ENCODE data around the gene ABHD14A. TPM values are rescaled to one million over a fixed set of nuclear protein-coding genes. Genes with fewer than 3 reads are reported as not detected.

Gene ABHD14A
- total RNA-seq, 1 experiment from 2014 or later = 6.5 TPM

DNA sequence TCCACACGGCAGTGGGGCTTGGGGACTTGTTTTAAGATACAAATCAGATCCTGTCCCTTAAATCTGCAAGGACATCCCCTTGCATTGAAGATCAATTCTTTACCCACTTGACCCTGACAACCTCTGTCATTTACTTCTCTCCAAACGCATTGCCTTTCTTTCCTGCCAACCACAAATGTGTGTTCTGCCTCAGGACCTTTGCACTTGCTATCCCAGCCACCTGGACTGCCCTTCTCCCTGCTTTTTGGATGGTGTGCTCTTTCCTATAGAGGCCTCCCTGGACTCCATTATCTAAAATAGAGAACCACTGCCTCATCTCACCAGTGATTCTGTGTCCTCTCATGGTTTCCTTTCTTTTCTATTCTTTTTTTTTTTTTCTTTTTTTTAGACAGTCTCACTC, 22.3 kb downstream of the ABHD14A start:
- no peak for DNase-seq
- peaks cover 32% of the 10 kb centered on the region for H3K36me3 ChIP-seq
- H3K27me3 ChIP-seq = no peaks in the 10 kb centered on the region
- H3K4me3 ChIP-seq = no peak overlapping the region
- no peaks in the 10 kb centered on the region for H3K9me3 ChIP-seq

DNA sequence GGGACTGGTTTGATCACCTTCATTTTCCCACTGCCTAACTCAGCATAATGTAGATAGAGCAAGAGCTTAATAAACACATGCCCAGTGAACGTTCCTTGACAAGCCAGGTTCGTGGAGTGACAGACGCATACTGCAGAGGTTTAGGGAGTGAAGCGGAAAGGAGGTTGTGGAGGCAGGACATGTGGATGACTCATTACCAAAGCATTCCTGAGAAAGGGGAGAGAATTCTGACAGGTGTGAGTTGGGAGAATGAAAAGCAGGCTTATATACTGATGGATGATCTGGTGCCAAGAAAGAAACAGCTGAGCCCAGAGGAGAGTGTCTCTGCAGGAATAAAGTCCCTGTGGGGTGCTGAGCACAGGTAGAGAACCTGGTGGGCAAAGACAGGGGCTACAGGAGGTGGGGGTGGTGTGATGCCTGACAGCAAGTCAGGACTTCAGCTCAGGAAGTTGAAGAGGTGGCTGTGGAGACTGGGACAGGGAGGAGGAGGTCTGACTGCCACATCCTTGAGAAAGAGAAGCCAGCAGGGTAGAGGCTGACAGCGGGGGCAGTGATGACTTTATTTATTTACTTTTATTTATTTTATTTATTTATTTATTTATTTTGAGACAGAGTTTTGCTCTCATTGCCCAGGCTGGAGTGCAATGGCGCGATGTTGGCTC, 23.2 kb downstream of the ABHD14A start:
- Histone ChIP-seq H3K9me3 (no peaks in the 10 kb centered on the region), H3K36me3 (peaks cover 23% of the 10 kb centered on the region), H3K4me3 (no peak overlapping the region), H3K27me3 (no peaks in the 10 kb centered on the region)
- DNase-seq = no peak

DNA sequence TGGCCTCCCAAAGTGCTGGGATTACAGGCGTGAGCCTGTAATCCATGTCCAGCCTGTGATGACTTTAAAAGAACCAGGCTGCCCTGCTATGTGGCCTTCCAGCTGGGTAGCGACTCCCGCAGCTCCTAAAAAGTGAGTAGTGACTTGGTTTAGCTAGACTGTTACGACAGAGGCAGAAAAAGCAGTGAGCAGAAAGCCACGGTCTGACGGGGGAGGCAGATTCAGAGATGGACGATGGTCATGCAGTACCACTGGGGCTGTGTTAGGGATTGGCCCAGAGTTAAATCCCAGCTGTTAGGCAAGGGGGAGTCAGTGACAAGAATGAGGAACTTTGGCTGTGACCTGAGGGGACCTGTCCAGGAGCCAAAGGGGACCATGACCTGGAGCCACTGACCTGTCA, 23.9 kb downstream of the ABHD14A start:
- Histone ChIP-seq H3K9me3 (no peaks in the 10 kb centered on the region), H3K27me3 (no peaks in the 10 kb centered on the region), H3K36me3 (peaks cover 18% of the 10 kb centered on the region), H3K4me3 (no peak overlapping the region)
- DNase-seq = no peak

DNA sequence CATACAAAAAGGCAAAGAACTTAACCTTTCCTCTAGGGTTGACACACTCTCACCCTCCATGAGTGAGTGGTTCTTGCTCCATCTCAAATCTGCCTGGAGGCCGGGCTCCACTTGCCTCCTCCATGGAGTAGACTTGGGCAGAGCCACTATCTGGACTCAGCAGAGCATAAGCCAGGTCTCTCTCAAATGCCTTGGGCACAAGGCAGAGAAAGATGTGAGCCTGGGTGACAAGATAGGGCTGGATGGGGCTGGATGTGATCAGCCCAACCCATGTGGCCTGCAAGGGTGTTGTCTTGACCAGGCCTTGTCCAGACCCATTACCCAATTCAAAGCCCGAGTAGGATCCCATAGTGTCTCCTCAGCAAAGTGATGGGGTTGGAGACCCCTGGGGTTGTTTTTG, 25.0 kb downstream of the ABHD14A start:
- Histone ChIP-seq H3K4me3 (no peak overlapping the region), H3K27me3 (no peaks in the 10 kb centered on the region), H3K9me3 (no peaks in the 10 kb centered on the region), H3K36me3 (peaks cover 7% of the 10 kb centered on the region)
- no peak for DNase-seq

DNA sequence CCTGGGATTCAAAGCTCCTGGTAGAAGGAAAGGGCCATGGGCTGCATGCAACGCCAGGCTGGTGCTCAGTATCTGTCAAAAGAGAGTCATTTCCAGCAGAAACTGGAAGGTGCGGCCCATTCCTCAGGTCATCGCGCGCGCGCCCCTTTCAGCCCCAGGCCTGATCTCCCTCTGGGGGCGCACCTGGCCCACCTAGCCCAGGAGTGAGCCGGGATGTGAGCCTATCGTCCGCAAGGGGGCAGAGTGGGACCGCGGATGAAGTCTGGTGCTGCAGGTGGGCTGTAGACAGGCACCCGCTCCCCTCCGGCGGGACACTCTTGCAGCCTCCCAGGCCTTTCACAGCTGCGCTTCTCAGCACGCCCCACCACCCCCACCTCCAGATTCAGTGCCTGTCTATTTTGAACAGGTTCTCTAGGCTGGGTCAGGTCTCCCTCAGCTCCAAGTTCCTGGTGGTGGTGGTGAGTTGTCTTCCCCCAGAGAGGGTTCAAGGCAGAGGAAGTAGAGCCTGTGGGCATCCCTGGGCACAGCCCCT, 26.6 kb downstream of the ABHD14A start:
- Histone ChIP-seq H3K9me3 (no peaks in the 10 kb centered on the region), H3K4me3 (no peak overlapping the region), H3K36me3 (no peaks in the 10 kb centered on the region), H3K27me3 (no peaks in the 10 kb centered on the region)
- DNase-seq = peak; percentile 49

DNA sequence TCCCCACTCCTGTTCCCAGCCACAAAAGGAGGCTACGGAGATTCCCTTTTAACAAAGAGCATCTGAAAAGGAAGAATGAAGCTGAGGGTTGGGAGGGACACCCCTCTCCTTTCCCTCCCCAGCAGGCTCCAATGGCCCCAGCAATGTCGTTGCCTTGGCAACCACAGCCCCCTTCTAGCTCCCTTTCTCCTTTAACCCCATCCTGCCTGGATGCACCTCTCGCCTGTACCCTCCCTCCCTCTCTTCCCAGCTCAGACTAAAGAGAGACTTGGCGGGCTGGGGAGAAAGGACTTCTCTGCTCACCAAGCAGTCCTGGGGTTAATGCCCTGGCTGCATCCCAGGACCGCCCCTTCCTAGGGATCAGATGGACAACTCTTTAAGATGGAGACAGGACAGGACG, 27.9 kb downstream of the ABHD14A start:
- no peak overlapping the region for H3K4me3 ChIP-seq
- DNase-seq = no peak
- no peaks in the 10 kb centered on the region for H3K36me3 ChIP-seq
- no peaks in the 10 kb centered on the region for H3K9me3 ChIP-seq
- H3K27me3 ChIP-seq = no peaks in the 10 kb centered on the region

DNA sequence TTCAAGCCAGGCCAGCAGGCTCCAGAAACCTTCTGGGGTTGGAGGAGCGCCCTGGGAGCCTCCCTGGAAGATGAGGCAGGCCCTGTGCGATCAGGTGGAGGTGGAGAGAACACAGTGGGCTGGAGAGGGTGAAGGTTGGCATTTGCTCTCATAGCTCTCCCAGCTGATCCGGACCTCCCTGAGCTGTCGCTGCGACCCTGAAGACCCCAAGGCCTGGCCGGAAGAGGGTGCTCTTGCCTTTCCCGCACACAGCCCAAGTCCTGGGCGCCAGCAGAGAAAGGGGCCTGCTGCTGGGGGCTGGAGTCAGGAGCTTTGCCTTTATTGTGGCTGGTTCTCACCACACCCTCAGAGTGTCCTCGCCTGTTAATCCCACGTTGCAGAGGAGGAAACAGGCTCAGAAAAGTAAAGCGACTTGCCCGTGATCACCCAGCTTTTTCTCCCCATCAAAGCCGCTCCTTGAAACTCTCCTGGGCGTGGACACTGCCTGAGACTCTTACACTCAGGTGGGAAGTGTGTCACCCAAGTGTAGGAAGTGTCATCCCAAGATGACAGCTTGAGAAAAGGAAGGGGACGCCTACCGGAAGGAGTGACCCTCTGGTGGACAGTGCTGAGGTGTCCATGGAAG, 29.4 kb downstream of the ABHD14A start:
- Histone ChIP-seq H3K4me3 (no peak overlapping the region), H3K36me3 (no peaks in the 10 kb centered on the region), H3K27me3 (no peaks in the 10 kb centered on the region), H3K9me3 (no peaks in the 10 kb centered on the region)
- DNase-seq = no peak

DNA sequence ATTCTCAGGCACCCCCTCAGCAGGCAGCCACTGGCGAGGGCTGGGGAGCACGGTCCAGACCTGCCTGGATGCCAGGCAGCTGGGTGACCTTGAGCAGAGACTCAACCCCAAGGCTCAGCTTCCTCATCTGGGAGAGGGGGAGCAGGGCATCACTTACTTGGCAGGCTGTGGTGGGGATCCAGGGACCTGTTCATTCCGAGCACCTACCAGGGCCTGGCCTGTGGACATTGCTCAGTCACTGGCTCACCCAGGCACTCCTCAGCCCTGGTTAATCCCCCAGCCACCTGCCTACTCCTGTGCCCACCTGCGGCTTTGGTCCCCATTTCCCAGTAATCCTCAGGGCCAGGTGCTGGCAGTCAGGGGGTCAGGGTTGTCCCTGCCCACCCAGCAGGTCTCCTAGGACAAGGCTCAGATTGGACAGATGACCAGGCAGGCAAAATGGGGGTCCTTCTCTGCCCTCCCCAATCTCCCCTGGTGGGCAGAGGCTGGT, 30.1 kb downstream of the ABHD14A start:
- DNase-seq = no peak
- Histone ChIP-seq H3K36me3 (no peaks in the 10 kb centered on the region), H3K9me3 (no peaks in the 10 kb centered on the region), H3K4me3 (no peak overlapping the region), H3K27me3 (no peaks in the 10 kb centered on the region)

DNA sequence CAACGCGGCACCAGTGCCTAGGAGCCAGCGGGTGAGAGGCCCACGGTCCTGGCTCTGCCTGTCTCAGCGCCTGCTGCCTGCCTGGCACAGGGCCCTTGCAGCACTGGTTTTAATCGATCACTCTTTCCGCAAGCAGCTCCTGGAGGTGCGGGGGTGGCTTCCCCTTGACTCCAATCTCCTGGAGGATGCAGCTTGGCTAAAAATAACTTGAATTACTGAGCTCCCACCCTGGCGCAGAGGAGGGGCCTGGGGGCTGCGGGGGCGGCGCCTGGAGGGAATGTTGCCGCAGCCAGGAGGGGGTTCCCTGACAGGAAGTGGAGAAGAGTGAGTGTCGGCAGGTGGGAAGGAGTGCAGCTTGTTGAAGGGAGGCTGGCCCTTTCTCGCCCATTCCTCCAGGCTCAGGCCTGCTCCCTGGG, 30.7 kb downstream of the ABHD14A start:
- no peaks in the 10 kb centered on the region for H3K36me3 ChIP-seq
- H3K4me3 ChIP-seq = no peak overlapping the region
- H3K9me3 ChIP-seq = no peaks in the 10 kb centered on the region
- no peak for DNase-seq
- no peaks in the 10 kb centered on the region for H3K27me3 ChIP-seq

DNA sequence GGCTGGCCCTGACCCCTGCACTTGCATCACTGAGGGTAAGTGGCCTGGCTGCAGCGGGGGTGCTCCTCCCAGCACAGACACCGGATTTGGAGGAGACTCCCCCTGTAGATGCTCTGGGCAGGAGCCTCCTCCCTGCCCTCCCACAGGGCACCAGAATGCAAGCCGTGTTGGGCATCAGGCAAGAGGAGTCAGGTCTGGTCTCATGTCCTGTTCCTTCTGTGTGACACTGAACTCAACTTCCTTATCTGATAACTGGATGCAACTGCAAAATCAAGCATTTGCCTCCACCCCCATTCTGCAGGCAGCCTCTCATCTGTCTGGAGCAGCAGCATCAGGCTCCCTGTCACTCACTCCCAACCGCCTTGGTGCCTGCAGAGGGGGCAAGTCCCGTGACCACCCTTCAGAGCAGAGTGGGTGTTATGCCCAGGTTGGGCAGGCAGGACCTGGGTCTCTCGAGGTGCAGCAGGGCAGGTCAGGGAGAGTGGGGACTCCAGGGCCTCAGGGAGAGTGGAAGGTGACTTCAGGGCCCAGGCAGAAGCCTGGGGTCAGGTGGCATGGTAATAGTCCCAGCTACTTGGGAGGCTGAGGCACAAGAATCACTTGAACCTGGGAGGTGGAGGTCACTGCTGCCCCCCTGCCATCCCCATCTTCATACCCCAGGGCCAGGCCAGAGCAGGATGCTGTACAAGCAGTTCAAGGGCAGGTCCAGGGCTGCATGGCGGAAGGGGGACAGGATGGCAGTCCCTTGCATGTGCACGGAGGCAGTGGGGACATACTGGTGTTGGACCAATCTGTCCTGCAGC, 31.4 kb downstream of the ABHD14A start:
- H3K4me3 ChIP-seq = no peak overlapping the region
- H3K9me3 ChIP-seq = no peaks in the 10 kb centered on the region
- no peak for DNase-seq
- no peaks in the 10 kb centered on the region for H3K27me3 ChIP-seq
- no peaks in the 10 kb centered on the region for H3K36me3 ChIP-seq

DNA sequence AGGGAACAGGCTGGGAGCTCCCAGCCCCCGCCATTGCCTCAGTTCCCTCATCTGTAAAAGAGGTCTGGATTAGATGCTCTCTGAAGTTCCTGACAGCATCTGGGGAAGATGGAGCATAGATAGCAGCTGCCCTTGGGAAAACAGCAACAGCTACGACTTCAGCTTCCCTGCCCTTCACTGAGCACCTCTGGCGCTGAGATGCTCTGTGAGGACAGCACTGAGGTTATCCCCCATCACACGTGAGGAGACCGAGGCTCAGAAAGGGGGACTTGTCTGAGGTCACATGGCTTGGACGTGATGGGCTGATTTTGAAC, 31.9 kb downstream of the ABHD14A start:
- Histone ChIP-seq H3K4me3 (no peak overlapping the region), H3K27me3 (no peaks in the 10 kb centered on the region), H3K9me3 (no peaks in the 10 kb centered on the region), H3K36me3 (no peaks in the 10 kb centered on the region)
- DNase-seq = no peak

DNA sequence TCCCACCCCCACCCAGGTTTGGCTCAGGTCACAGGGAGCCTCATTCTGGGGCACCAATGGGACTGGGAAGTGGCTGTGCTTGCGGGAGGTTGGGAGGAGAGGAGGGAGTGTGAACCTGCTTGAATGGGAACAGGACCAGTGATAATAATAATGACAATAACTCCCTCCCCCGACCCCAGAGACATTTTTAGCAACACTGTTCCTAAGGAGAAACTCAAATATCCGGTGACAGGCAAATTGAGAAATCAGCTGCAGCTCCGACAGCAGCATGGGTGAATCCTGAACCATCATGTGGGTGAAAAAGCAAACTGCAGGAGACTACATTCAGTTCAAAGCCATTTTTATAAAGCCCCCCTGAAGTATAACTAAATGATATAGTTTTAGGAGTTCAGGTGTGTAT, 32.4 kb downstream of the ABHD14A start:
- H3K4me3 ChIP-seq = no peak overlapping the region
- H3K36me3 ChIP-seq = no peaks in the 10 kb centered on the region
- H3K9me3 ChIP-seq = no peaks in the 10 kb centered on the region
- no peak for DNase-seq
- H3K27me3 ChIP-seq = no peaks in the 10 kb centered on the region

DNA sequence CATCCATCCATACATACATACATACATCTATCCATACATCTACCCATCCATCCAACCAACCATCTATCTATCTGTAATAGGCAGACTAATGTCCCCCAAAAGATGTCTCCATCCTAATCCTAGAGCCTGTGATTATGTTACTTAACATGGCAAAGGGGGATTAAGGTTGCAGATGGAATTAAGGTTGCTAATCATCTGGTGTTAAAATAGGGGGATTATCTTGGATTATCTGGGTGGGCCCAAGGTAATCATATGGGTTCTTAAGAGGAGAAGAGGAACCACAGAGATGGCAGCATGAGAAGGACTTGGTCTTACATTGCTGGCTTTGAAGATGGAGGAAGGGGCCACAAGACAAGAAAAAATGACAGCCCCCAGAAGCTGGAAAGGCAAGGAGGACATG, 35.6 kb downstream of the ABHD14A start:
- Histone ChIP-seq H3K36me3 (no peaks in the 10 kb centered on the region), H3K4me3 (no peak overlapping the region), H3K9me3 (no peaks in the 10 kb centered on the region), H3K27me3 (no peaks in the 10 kb centered on the region)
- DNase-seq = no peak

DNA sequence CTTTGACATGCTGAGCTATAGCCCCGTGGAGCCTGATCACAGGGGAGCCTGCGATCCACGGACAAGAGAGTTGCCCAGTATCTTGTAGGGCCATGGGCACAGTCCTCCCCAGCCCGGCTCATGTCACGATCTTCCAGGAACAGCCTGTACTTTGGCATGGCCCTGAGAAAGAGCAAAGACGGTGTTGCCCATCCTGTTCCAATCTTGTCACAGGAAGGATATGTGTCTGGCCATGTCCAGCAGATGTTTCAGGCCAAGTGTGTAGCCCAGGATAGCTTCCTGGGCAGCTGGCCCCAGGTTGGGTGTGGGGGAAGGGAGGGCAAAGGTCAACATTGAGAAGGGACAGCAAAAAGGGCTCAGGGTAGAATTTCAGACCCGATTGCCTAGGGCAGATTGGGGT, 37.8 kb downstream of the ABHD14A start:
- DNase-seq = no peak
- H3K36me3 ChIP-seq = no peaks in the 10 kb centered on the region

DNA sequence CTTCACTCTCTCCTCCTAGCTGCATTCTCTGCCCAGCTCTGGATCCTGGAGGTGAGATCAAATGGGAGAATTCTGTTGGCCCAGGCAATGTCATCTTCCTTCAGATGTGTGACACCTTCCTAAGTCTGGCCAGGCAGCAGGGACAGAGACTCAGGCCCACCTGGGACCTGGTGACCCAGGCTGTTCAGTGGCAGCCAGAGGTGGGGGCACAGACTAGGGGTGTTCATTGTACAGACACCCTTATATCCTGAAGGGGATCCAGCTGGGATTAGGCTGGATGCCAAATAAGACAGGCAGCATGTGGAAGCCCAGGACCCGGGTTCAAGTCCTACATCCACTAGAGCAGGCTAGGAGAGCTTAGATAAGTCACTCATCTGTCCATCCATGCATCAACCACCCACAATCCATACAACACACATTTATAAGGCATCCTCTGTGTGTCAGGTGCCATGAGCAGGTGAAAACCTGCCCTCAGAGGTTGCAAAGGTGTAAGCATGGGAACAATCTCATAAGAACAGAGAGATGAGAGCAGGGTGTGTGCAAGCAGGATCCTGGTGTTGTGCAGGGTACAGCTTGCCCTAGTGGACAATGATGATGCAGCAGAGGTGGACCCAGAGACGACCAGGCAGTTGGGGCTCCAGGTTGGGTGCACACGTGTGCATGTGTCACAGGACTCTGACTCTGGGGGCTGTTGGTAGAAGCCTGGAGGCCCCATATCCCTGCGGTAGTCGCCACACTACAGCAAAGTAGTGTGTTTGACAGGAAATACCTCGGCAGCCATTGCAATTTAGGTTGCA, 39.1 kb downstream of the ABHD14A start:
- no peaks in the 10 kb centered on the region for H3K27me3 ChIP-seq
- H3K9me3 ChIP-seq = no peaks in the 10 kb centered on the region
- no peaks in the 10 kb centered on the region for H3K36me3 ChIP-seq
- no peak for DNase-seq
- H3K4me3 ChIP-seq = no peak overlapping the region

More for the DNA sequence above, 37.8 kb downstream of the ABHD14A start:
- H3K9me3 ChIP-seq = no peaks in the 10 kb centered on the region
- H3K4me3 ChIP-seq = no peak overlapping the region
- no peaks in the 10 kb centered on the region for H3K27me3 ChIP-seq

DNA sequence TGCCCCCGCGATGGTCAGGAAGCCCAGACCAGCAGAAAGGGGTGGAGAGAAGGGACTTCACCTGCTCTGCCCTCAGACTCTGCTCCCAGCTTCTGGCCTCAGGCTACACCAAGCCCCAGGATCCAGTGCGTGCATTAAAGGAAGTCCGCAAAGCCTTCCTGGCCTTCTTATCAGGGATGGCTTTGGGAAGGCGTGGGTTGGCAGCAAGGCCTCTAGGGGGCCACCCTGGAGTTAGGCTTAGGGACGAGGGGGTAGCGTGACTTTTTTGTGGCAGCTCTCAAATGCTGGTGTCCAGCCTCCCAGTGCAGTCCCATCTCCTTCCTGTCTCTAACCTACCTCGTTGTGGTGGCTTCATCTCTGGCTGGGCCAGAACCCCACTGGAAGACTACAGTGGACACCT, 39.7 kb downstream of the ABHD14A start:
- Histone ChIP-seq H3K9me3 (no peaks in the 10 kb centered on the region), H3K36me3 (no peaks in the 10 kb centered on the region), H3K4me3 (no peak overlapping the region), H3K27me3 (no peaks in the 10 kb centered on the region)
- no peak for DNase-seq

Measured in MG63 (cell line).